Stimulated activated CD4-positive, alpha-beta T cell treated with anti-CD3 and anti-CD28 coated beads, Interleukin-2, amount 100 ng/mL, for 4 hours (primary cell): ENCODE measurements around the gene BICRA.
"Not testable (repeated sequence)": the region's sequence is repeated elsewhere in the genome, so short reads cannot be mapped to it uniquely, and the experiment has no call there.

Source experiments
- DNase-seq: peaks from one replicate; pipeline ENCODE4 v3.0.0-alpha.2; 2020; ENCODE audit warnings: low read depth

BICRA gene

DNA sequence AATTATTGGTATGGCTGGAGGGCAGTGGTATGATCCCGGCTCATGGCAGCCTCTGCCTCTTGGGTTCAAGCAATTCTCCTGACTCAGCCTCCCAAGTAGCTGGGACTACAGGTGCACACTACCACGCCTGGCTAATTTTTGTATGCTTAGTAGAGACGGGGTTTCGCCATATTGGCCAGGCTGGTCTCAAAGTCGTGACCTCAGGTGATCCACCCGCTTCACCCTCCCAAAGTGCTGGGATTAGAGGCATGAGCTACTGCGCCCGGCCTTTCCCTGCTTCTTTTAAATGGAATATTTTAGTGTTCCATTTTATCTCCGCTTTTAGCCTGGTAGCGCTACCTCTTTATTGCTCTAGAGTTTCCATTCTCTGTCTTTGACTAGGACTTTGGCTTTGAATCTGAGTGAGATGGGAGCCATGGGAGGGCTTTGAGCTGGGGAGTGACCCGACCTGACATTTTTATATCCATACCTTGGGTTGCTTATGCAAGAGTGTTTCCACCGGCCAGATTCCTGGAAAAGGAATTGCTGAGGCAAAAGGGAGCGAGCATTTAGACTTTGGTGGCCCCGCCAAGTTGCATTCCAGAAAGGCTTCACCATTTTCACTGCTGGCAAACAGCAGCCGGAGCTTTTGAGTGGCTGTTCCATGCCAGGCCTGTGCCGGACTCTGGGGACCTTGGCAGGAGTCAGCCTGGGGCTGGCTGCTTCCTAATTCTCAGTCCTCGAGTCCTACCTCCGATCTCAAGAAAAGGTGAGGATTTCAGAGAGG lies 22.9 kb downstream of the BICRA start:
- DNase-seq = no peak

- DNase-seq = no peak
These were observed 24.6 kb downstream of the BICRA start for GRCh38 chr19:47633517-47633916.

DNA sequence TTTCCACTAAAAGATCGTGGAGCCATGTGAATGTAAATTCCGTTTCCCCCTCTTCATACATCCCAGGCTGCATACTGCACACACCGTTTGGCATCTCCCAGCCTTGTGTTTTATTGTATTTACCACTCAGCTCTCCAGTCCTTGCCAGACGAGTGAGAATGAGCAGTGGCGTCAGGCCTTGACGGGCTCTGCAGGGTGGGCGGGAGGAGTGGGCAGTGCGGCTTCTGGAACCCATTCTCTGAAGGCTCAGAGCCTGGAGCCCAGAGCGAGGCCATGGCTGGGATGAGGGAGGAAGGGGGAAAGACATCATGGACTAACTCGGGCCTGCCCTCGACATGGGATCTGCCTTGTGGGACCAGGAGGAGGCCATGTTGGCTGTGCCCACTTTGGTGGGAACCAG lies 25.1 kb downstream of the BICRA start:
- DNase-seq = no peak

GRCh38 chr19:47635152-47635754 lies 26.3 kb downstream of the BICRA start:
- not testable (repeated sequence) for DNase-seq

GRCh38 chr19:47637550-47637949 lies 28.6 kb downstream of the BICRA start:
- no peak for DNase-seq

DNA sequence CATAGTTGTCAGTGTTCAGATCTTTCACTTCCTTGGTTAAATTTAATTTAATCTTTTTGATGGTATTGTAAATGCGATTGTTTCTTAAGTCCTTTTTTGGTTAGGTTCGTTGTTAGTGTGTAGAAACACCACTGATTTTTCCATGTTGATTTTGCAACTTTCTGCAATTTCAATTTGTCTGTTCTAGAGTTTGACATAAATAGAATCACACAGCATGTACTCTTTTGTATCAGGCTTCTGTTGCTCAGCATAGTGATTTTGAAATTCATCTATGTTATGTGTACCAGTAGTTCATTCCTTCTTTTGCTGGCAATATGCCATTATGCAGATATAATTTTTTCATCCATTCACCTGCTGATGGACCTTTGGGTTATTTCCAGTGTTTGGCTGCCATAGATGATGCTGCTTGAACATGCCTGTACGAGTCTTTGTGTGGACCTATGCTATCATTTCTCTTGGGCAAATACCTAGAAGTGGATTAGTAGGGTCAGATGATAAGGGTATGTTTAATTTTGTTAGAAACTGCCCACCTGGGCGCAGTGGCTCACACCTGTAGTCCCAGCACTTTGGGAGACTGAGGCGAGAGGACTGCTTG lies 33.1 kb downstream of the BICRA start:
- no peak for DNase-seq

- DNase-seq = no peak
These were observed 34.3 kb downstream of the BICRA start for GRCh38 chr19:47643281-47643680.

DNA sequence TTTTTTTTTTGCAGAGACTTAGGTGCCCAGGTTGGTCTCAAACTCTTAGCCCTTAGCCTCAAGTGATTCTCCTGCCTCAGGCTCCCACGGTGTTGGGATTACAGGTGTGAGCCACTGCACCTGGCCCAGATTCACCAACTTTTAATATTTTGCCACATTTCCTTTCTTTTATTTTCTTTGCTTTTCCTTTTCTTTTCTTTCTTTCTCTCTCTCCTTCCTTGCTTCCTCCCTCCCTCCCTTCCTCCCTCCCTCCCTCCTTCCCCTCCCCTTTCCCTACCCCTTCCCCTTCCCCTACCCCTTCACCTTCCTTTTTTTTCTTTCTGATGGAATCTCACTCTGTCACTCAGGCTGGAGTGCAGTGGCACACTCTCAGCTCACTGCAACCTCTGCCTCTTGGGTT lies 35.3 kb downstream of the BICRA start:
- no peak for DNase-seq

- DNase-seq = no peak
These were observed 36.0 kb downstream of the BICRA start for GRCh38 chr19:47644743-47645482.

DNA sequence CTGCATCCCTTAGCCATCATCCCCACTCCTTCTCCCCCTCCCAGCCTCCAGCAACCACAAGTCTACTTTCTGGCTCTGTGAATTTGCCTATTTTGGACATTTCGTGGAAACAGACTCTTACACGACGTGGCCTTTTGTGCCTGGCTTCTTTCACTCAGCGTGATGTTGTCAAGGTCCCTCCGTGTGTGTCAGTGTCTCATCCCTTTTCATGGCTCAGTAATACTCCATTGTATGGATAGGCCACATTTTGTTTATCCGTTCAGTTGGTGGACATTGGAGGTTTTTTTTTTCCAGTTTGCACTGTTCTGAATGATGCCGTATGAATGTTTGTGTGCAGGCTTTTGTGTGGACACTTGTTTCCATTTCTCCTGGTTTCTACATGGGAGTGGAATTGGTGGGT lies 38.0 kb downstream of the BICRA start:
- no peak for DNase-seq

DNA sequence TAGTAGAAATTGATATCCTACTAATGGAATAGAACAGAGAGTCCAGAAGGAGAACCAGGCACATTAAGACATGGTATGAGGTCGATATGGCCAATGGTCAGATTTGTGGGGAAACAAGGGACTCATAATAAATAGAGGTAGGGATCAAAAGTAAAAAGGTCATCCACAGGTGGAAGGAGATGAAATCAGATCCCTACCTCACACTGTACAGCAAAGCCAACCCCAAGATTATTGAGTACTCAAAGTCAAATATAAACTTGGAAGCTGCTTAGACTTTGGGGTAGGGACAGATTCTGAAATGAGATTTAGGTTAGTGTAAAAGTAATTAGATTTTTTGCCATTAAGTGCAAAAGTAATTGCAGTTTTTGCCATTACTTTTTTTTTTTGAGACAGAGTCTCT lies 40.7 kb downstream of the BICRA start:
- no peak for DNase-seq

GRCh38 chr19:47650700-47651099 lies 41.8 kb downstream of the BICRA start:
- DNase-seq = no peak

DNA sequence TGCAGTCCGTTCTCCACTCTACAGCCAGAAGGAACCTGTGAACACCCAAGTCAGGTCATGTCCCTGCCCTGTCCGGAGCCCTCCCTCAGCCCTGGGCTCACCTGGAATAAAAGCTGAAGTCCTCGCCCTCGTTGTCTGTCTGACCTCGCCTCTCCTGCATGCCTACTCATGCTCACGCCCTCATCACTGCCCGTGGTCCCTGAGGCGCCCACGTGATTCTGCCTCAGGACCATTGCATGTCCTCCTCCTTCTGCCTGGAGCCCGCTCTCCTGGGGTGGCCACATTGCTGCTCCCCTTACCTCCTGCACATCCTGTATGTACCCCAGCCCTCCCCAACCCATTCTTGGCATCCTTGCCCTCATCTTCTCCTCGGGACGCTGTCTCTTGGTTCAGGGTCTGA lies 42.2 kb downstream of the BICRA start:
- DNase-seq = no peak

DNA sequence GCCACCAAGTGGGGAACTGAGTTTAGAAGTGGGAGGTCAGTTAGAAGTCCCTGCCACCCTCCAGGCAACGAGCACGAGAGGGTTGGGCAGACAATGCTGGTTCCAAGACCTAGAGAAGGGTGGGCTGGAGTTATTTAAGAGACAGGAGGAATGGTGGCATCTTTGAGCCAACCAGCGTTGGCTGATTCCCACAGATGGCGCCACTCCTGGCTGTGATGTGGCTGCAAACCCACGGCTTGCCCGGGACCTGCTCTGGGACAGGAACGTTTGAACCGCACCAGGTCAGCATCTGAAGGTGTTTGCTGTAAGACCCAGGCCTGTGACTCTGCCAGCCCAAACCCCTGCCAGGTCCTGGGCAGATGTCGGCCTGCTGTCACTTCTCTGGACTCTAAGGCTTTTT lies 42.8 kb downstream of the BICRA start:
- DNase-seq = no peak

GRCh38 chr19:47652285-47652684 lies 43.4 kb downstream of the BICRA start:
- no peak for DNase-seq

GRCh38 chr19:47653856-47654255 lies 44.9 kb downstream of the BICRA start:
- no peak for DNase-seq

GRCh38 chr19:47657719-47658118 lies 48.8 kb downstream of the BICRA start:
- DNase-seq = no peak

DNA sequence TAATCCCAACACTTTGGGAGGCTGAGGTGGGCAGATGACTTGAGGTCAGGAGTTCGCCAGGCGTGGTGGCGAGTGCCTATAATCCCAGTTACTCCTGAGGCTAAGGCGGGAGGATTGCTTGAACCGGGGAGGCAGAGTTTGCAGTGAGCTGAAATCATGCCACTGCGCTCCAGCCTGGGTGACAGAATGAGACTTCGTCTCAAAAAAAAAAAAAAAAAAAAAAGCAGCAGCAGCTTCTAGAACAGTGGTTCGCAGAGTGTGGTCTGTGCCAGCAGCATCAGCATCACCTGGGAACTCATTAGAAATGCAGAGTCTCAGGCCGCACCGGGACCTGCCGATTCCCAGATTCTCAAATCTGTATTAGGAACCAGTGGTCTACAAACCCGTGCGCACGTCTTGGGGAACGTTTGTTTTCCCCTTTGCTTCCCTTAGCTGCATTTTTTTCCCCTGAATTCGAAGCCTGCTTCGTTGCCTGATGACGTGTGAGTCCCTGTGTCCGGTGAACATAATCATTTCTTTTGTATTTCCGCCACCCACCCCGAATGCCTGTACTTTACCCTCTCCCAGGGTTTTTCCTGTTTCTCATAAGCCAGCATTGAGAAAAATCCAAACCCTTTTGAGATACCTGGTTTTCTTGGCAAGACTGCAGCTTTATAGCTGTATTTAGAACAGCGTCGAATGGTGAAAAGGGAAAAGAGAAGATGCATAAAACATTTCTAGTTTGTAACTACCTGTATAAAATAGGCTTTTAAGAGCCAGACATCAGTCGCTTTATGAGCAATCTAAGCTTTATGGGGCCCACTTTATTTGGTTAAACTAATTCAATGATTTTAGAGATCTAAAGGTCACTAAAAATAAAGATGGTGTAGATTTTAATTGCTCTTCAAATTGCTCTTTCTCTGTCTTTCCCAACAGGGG lies 49.8 kb downstream of the BICRA start:
- no peak for DNase-seq

DNA sequence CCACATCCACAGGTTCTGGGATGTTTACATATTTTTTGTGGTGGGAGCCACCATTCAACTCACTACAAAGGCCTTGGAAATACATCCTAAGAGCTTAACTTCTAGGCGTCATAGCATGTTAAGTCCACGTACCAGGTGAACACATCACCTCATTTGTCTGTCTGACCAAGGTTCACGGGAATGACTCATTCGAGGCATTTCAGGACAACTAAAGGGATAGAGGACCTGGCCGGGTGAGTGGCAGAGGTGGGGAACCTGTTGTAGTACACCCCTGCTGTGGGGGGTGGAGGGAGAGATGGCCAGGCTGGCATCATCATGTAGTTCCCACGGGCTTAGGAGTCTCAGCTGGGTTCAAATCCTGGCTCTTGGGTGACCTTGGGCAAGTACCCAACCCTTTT lies 51.5 kb downstream of the BICRA start:
- DNase-seq = no peak

DNA sequence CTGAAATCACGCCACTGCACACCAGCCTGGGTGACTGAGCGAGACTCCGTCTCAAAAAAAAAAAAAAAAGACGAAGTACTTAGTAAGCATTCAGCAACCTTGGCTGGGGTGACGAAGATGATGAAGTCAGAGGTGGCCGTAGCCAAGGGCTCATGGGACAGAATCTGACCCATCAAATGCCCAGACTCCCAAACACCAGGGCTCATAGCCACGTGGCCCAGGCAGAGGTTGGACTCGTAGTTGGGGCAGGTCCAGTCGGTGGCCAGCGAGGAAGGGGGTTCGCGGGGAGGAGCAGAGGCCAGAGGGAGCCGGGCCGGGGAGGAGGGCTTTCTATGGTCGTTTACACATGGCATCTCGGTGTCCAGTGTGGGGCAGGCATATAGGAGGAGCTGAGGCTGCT lies 52.2 kb downstream of the BICRA start:
- DNase-seq = no peak

DNA sequence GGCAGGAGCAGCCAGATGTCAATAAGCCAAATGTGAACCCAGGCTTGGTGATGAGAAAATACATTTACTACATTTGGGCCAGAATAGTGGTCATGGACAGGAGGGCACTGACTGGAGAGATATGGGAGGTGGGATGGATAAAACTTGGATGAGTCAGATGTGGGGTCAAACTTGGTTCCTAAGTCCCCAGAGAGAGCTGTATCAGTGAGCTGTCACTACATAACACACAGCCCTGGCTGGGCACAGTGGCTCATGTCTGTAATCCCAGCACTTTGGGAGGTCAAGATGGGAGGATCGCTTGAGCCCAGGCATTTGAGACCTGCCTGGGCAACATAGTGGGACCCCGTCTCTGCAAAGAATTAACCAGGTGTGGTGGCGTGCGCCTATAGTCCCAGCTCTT lies 52.7 kb downstream of the BICRA start:
- no peak for DNase-seq

GRCh38 chr19:47663435-47663910 lies 54.5 kb downstream of the BICRA start:
- DNase-seq = no peak
